H54 (cell line): ENCODE results near the gene MTSS2.
"Not testable (repeated sequence)": the region's sequence is repeated elsewhere in the genome, so short reads cannot be mapped to it uniquely, and the experiment has no call there.

Source experiments
- DNase-seq: peaks from one replicate; pipeline ENCODE4 v3.0.0; 2011; ENCODE audit warnings: low spot score, mixed read lengths; ENCODE audit not compliant: insufficient read length
- FAIRE-seq: peaks from 3 replicates; lab custom pipeline; 2011; peaks lifted over from hg19 to GRCh38; lab: Jason Lieb, UNC
- POLR2A ChIP-seq: IDR thresholded peaks from 2 replicates; pipeline ENCODE4 v1.6.1; 2011; ENCODE audit warnings: low read depth, mild to moderate bottlenecking, low read length

MTSS2 gene

GRCh38 chr16:70648606-70649005, 37.2 kb downstream of the MTSS2 start:
- FAIRE-seq = no peak
- TF ChIP-seq POLR2A = no peak

GRCh38 chr16:70647441-70648359, 38.2 kb downstream of the MTSS2 start:
- DNase-seq (no peak), FAIRE-seq (no peak)
- TF ChIP-seq POLR2A = no peak

More at GRCh38 chr16:70648606-70649005, 37.2 kb downstream of the MTSS2 start:
- DNase-seq = no peak

- FAIRE-seq (no peak), DNase-seq (no peak)
- no peak for TF ChIP-seq POLR2A
These were observed 39.3 kb downstream of the MTSS2 start, which contains the start of gene IL34 for GRCh38 chr16:70646260-70647241. Gene IL34 (plus strand): TSS chr16:70646559. CDS start chr16:70646948, 389 bp downstream.

DNA sequence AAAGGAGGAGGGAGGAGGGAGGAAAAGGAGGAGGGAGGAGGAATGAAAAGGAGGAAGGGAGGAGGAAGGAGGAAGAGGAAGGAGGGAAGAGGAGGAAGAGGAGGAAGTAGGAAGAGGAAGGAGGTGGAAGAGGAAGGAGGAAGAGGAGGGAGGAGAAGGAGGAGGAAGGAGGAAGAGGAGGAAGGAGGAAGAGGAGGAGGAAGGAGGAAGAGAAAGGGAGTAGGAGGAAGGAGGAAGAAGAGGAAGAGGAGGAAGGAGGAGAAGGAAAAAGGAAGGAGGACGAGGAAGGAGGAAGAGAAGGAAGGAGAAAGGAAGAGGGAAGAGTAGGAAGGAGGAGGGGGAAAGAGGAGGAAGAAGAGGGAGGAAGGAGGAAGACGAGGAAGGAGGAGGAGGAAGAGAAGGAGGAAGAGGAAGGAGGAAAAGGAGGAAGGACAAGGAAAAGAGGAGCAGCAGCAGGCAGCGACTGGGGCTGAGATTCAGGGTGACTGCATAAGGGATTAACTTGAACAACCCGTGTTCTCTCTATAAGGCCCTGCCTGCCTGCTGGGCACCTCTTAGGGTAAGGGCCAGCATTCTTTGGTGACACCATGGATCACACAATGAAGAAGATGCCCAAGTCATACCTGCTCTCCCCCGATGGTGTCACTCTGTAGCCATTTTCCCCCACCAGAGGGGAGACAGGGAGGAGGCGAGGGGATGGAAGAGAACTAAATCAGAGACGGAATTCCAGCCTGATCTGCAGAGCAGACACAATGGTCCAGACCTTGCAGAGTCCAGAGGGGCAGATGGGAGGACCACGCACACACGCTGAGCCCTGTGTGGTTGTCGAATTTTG, 40.9 kb downstream of the MTSS2 start:
- TF ChIP-seq POLR2A = no peak
- FAIRE-seq (no peak), DNase-seq (no peak)

- DNase-seq, FAIRE-seq: not testable (repeated sequence)
These were observed 42.6 kb downstream of the MTSS2 start for GRCh38 chr16:70643264-70643663.

GRCh38 chr16:70642633-70643032, 43.2 kb downstream of the MTSS2 start:
- DNase-seq = no peak
- TF ChIP-seq POLR2A = no peak
- no peak for FAIRE-seq

DNA sequence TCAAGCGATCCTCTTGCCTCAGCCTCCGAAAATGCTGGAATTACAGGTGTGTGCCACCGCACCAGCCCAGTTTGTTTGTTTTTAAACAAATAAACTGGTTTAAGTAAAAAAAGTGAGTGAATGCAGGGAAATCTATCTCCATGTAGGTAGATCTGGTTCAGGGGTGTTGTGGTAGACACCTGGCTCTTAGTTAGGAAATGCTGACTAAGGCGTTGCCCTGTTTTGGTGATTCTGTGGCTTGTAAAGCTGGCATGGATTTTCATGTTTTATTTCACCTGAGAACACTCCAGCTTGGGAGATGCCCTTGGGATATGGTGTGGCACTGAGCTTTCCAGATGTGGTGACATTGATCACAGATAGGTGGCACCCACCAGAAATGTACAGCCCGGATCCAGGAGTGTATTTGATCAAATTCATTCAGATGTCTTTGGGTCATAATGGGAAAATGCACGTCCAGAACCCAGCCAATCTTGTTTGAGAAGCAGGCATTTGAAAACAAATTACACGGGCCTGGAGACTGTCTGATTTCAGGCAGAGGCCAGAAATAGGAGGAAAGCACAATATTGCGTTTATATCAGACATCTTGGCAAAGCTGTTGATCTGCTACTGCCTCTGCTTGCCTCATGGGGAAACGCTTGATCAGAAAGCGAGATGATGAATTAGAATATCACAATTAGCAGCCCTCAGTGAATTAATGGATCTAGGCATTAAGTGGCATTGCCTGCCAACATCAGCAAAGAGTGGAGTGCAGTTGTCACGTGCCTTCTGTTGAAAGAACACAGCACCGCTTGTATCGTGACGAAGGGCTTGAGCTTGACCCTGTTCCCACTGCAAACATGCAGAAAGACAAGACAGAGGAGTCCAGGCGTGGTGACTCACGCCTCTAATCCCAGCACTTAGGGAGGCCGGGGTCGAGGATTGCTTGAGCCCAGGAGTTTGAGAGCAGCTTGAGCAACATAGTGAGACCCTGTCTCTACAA, 46.8 kb downstream of the MTSS2 start:
- no peak for TF ChIP-seq POLR2A
- FAIRE-seq (no peak), DNase-seq (no peak)
